Measurements from ENCODE around the gene CNPY1.

Gene CNPY1

GRCh38 chr7:155586843-155587440, 40.6 kb upstream of the CNPY1 start:
- H3K4me3 ChIP-seq (ENCODE audit: low read depth in 1 of 2, low read length in 2 of 2): no peak overlapping the region
- H3K36me3 ChIP-seq (ENCODE audit: control insufficient read depth in 1 of 2, insufficient read depth in 2 of 2, low read length in 2 of 2): no peaks in the 10 kb centered on the region
- H3K27me3 ChIP-seq (ENCODE audit: control insufficient read depth in 1 of 2, insufficient read depth in 2 of 2, low read length in 2 of 2): peaks cover 0 to 5% of the 10 kb centered on the region in 2 donors
- H3K4me1 ChIP-seq (ENCODE audit: control insufficient read depth in 1 of 2, insufficient read depth in 2 of 2, low read length in 2 of 2): peaks cover 12 to 20% of the 10 kb centered on the region in 2 donors
- H3K9ac ChIP-seq (ENCODE audit: low read depth in 1 of 2, low read length in 2 of 2): no peak overlapping the region
- no peaks in the 10 kb centered on the region for H3K9me3 ChIP-seq (ENCODE audit: control insufficient read depth in 1 of 2, low read length in 2 of 2)
- no peak overlapping the region for H3K27ac ChIP-seq (ENCODE audit: low read depth, low read length)

GRCh38 chr7:155585951-155586350, 39.6 kb upstream of the CNPY1 start:
- H3K4me3 ChIP-seq (ENCODE audit: low read depth in 1 of 2, low read length in 2 of 2): no peak overlapping the region
- no peaks in the 10 kb centered on the region for H3K9me3 ChIP-seq (ENCODE audit: control insufficient read depth in 1 of 2, low read length in 2 of 2)
- H3K27ac ChIP-seq (ENCODE audit: low read depth, low read length): no peak overlapping the region

GRCh38 chr7:155585532-155585895, 39.2 kb upstream of the CNPY1 start:
- Histone ChIP-seq H3K4me1 (ENCODE audit: control insufficient read depth in 1 of 2, insufficient read depth in 2 of 2, low read length in 2 of 2) (peaks cover 2 to 9% of the 10 kb centered on the region in 2 donors), H3K4me3 (ENCODE audit: low read depth in 1 of 2, low read length in 2 of 2) (no peak overlapping the region), H3K27me3 (ENCODE audit: control insufficient read depth in 1 of 2, insufficient read depth in 2 of 2, low read length in 2 of 2) (peaks cover 0 to 5% of the 10 kb centered on the region in 2 donors), H3K9ac (ENCODE audit: low read depth in 1 of 2, low read length in 2 of 2) (no peak overlapping the region), H3K36me3 (ENCODE audit: control insufficient read depth in 1 of 2, insufficient read depth in 2 of 2, low read length in 2 of 2) (no peaks in the 10 kb centered on the region), H3K27ac (ENCODE audit: low read depth, low read length) (no peak overlapping the region), H3K9me3 (ENCODE audit: control insufficient read depth in 1 of 2, low read length in 2 of 2) (no peaks in the 10 kb centered on the region)

More at GRCh38 chr7:155585951-155586350, 39.6 kb upstream of the CNPY1 start:
- no peak overlapping the region for H3K9ac ChIP-seq (ENCODE audit: low read depth in 1 of 2, low read length in 2 of 2)
- peaks cover 6 to 14% of the 10 kb centered on the region in 2 donors for H3K4me1 ChIP-seq (ENCODE audit: control insufficient read depth in 1 of 2, insufficient read depth in 2 of 2, low read length in 2 of 2)
- no peaks in the 10 kb centered on the region for H3K36me3 ChIP-seq (ENCODE audit: control insufficient read depth in 1 of 2, insufficient read depth in 2 of 2, low read length in 2 of 2)
- peaks cover 0 to 5% of the 10 kb centered on the region in 2 donors for H3K27me3 ChIP-seq (ENCODE audit: control insufficient read depth in 1 of 2, insufficient read depth in 2 of 2, low read length in 2 of 2)

- Histone ChIP-seq H3K27ac (ENCODE audit: low read depth, low read length) (no peak overlapping the region), H3K9ac (ENCODE audit: low read depth in 1 of 2, low read length in 2 of 2) (no peak overlapping the region)
These were observed 38.6 kb upstream of the CNPY1 start for GRCh38 chr7:155584763-155585531.

GRCh38 chr7:155584261-155584660, 37.9 kb upstream of the CNPY1 start:
- no peak overlapping the region for H3K4me3 ChIP-seq (ENCODE audit: low read depth in 1 of 2, low read length in 2 of 2)
- H3K27ac ChIP-seq (ENCODE audit: low read depth, low read length): no peak overlapping the region
- H3K4me1 ChIP-seq (ENCODE audit: control insufficient read depth in 1 of 2, insufficient read depth in 2 of 2, low read length in 2 of 2): peaks cover 0 to 4% of the 10 kb centered on the region in 2 donors
- H3K9me3 ChIP-seq (ENCODE audit: control insufficient read depth in 1 of 2, low read length in 2 of 2): no peaks in the 10 kb centered on the region
- peaks cover 0 to 5% of the 10 kb centered on the region in 2 donors for H3K27me3 ChIP-seq (ENCODE audit: control insufficient read depth in 1 of 2, insufficient read depth in 2 of 2, low read length in 2 of 2)
- no peak overlapping the region for H3K9ac ChIP-seq (ENCODE audit: low read depth in 1 of 2, low read length in 2 of 2)
- H3K36me3 ChIP-seq (ENCODE audit: control insufficient read depth in 1 of 2, insufficient read depth in 2 of 2, low read length in 2 of 2): no peaks in the 10 kb centered on the region

More at GRCh38 chr7:155584763-155585531, 38.6 kb upstream of the CNPY1 start:
- no peaks in the 10 kb centered on the region for H3K9me3 ChIP-seq (ENCODE audit: control insufficient read depth in 1 of 2, low read length in 2 of 2)
- peaks cover 0 to 5% of the 10 kb centered on the region in 2 donors for H3K27me3 ChIP-seq (ENCODE audit: control insufficient read depth in 1 of 2, insufficient read depth in 2 of 2, low read length in 2 of 2)
- H3K4me1 ChIP-seq (ENCODE audit: control insufficient read depth in 1 of 2, insufficient read depth in 2 of 2, low read length in 2 of 2): peaks cover 0 to 4% of the 10 kb centered on the region in 2 donors
- no peak overlapping the region for H3K4me3 ChIP-seq (ENCODE audit: low read depth in 1 of 2, low read length in 2 of 2)
- no peaks in the 10 kb centered on the region for H3K36me3 ChIP-seq (ENCODE audit: control insufficient read depth in 1 of 2, insufficient read depth in 2 of 2, low read length in 2 of 2)

- Histone ChIP-seq H3K27me3 (ENCODE audit: control insufficient read depth in 1 of 2, insufficient read depth in 2 of 2, low read length in 2 of 2) (peaks cover 0 to 5% of the 10 kb centered on the region in 2 donors), H3K9ac (ENCODE audit: low read depth in 1 of 2, low read length in 2 of 2) (no peak overlapping the region)
These were observed 37.3 kb upstream of the CNPY1 start for GRCh38 chr7:155583636-155584035.

GRCh38 chr7:155581954-155582353, 35.6 kb upstream of the CNPY1 start:
- no peak overlapping the region for H3K9ac ChIP-seq (ENCODE audit: low read depth in 1 of 2, low read length in 2 of 2)
- peaks cover 0 to 4% of the 10 kb centered on the region in 2 donors for H3K4me1 ChIP-seq (ENCODE audit: control insufficient read depth in 1 of 2, insufficient read depth in 2 of 2, low read length in 2 of 2)
- H3K27me3 ChIP-seq (ENCODE audit: control insufficient read depth in 1 of 2, insufficient read depth in 2 of 2, low read length in 2 of 2): peaks cover 0 to 5% of the 10 kb centered on the region in 2 donors
- H3K4me3 ChIP-seq (ENCODE audit: low read depth in 1 of 2, low read length in 2 of 2): no peak overlapping the region
- no peaks in the 10 kb centered on the region for H3K9me3 ChIP-seq (ENCODE audit: control insufficient read depth in 1 of 2, low read length in 2 of 2)
- H3K27ac ChIP-seq (ENCODE audit: low read depth, low read length): no peak overlapping the region
- H3K36me3 ChIP-seq (ENCODE audit: control insufficient read depth in 1 of 2, insufficient read depth in 2 of 2, low read length in 2 of 2): no peaks in the 10 kb centered on the region

More at GRCh38 chr7:155583636-155584035, 37.3 kb upstream of the CNPY1 start:
- no peaks in the 10 kb centered on the region for H3K9me3 ChIP-seq (ENCODE audit: control insufficient read depth in 1 of 2, low read length in 2 of 2)
- no peak overlapping the region for H3K27ac ChIP-seq (ENCODE audit: low read depth, low read length)
- peaks cover 0 to 4% of the 10 kb centered on the region in 2 donors for H3K4me1 ChIP-seq (ENCODE audit: control insufficient read depth in 1 of 2, insufficient read depth in 2 of 2, low read length in 2 of 2)
- no peak overlapping the region for H3K4me3 ChIP-seq (ENCODE audit: low read depth in 1 of 2, low read length in 2 of 2)
- H3K36me3 ChIP-seq (ENCODE audit: control insufficient read depth in 1 of 2, insufficient read depth in 2 of 2, low read length in 2 of 2): no peaks in the 10 kb centered on the region

GRCh38 chr7:155581107-155581830, 34.9 kb upstream of the CNPY1 start:
- no peak overlapping the region for H3K27ac ChIP-seq (ENCODE audit: low read depth, low read length)
- H3K36me3 ChIP-seq (ENCODE audit: control insufficient read depth in 1 of 2, insufficient read depth in 2 of 2, low read length in 2 of 2): no peaks in the 10 kb centered on the region
- H3K4me3 ChIP-seq (ENCODE audit: low read depth in 1 of 2, low read length in 2 of 2): no peak overlapping the region
- no peak overlapping the region for H3K9ac ChIP-seq (ENCODE audit: low read depth in 1 of 2, low read length in 2 of 2)
- H3K27me3 ChIP-seq (ENCODE audit: control insufficient read depth in 1 of 2, insufficient read depth in 2 of 2, low read length in 2 of 2): peaks cover 0 to 5% of the 10 kb centered on the region in 2 donors
- no peaks in the 10 kb centered on the region for H3K9me3 ChIP-seq (ENCODE audit: control insufficient read depth in 1 of 2, low read length in 2 of 2)
- peaks cover 2 to 4% of the 10 kb centered on the region in 2 donors for H3K4me1 ChIP-seq (ENCODE audit: control insufficient read depth in 1 of 2, insufficient read depth in 2 of 2, low read length in 2 of 2)

- Histone ChIP-seq H3K9ac (ENCODE audit: low read depth in 1 of 2, low read length in 2 of 2) (no peak overlapping the region), H3K36me3 (ENCODE audit: control insufficient read depth in 1 of 2, insufficient read depth in 2 of 2, low read length in 2 of 2) (no peaks in the 10 kb centered on the region), H3K9me3 (ENCODE audit: control insufficient read depth in 1 of 2, low read length in 2 of 2) (no peaks in the 10 kb centered on the region), H3K27ac (ENCODE audit: low read depth, low read length) (no peak overlapping the region), H3K4me1 (ENCODE audit: control insufficient read depth in 1 of 2, insufficient read depth in 2 of 2, low read length in 2 of 2) (peaks cover 3 to 4% of the 10 kb centered on the region in 2 donors), H3K4me3 (ENCODE audit: low read depth in 1 of 2, low read length in 2 of 2) (no peak overlapping the region), H3K27me3 (ENCODE audit: control insufficient read depth in 1 of 2, insufficient read depth in 2 of 2, low read length in 2 of 2) (peaks cover 0 to 5% of the 10 kb centered on the region in 2 donors)
These were observed 34.0 kb upstream of the CNPY1 start for GRCh38 chr7:155580367-155580766.

- Histone ChIP-seq H3K4me1 (ENCODE audit: control insufficient read depth in 1 of 2, insufficient read depth in 2 of 2, low read length in 2 of 2) (peaks cover 0 to 4% of the 10 kb centered on the region in 2 donors), H3K36me3 (ENCODE audit: control insufficient read depth in 1 of 2, insufficient read depth in 2 of 2, low read length in 2 of 2) (no peaks in the 10 kb centered on the region), H3K27me3 (ENCODE audit: control insufficient read depth in 1 of 2, insufficient read depth in 2 of 2, low read length in 2 of 2) (peaks cover 0 to 1% of the 10 kb centered on the region in 2 donors), H3K9me3 (ENCODE audit: control insufficient read depth in 1 of 2, low read length in 2 of 2) (no peaks in the 10 kb centered on the region), H3K27ac (ENCODE audit: low read depth, low read length) (no peak overlapping the region), H3K9ac (ENCODE audit: low read depth in 1 of 2, low read length in 2 of 2) (no peak overlapping the region), H3K4me3 (ENCODE audit: low read depth in 1 of 2, low read length in 2 of 2) (no peak overlapping the region)
These were observed 33.2 kb upstream of the CNPY1 start for GRCh38 chr7:155579565-155579964.

Data from duodenal mucosa (tissue), 2 donors.